Heart right ventricle (tissue), 16 donors: ENCODE results near the gene CHST6. TPM values are rescaled to one million over a fixed set of nuclear protein-coding genes. Genes with fewer than 3 reads are reported as not detected.

ENCODE experiments used
- ATAC-seq, 8 donors: fragments of 200-7000 bp; cut with Tn5 transposase; one replicate each; pipeline ENCODE4 v1.9.1; 2020; ENCODE audit warnings: mild to moderate bottlenecking in 8 of 8, moderate library complexity in 8 of 8, moderate number of reproducible peaks in 1 of 8
- DNase-seq, 2 donors: peaks; one replicate each; pipeline ENCODE4 v3.0.0-alpha.2; 2020
- H3K27ac ChIP-seq, 10 donors: fragments of 200-600 bp; sonication (generic) in 2 of 10; one replicate each; pipeline versions ENCODE4 v1.5.0 to v1.8.0; 2020 to 2022; ENCODE audit warnings: mild to moderate bottlenecking in 3 of 10
- H3K27me3 ChIP-seq, 7 donors: fragments of 200-600 bp; one replicate each; pipeline ENCODE4 v1.8.0; 2021 to 2022; ENCODE audit warnings: mild to moderate bottlenecking in 2 of 7
- H3K36me3 ChIP-seq, 9 donors: fragments of 200-600 bp; sonication (generic) in 1 of 9; one replicate each; pipeline versions ENCODE4 v1.5.0 to v1.8.0; 2020 to 2022; ENCODE audit warnings: mild to moderate bottlenecking in 2 of 9
- H3K4me1 ChIP-seq, 9 donors: fragments of 200-600 bp; sonication (generic) in 1 of 9; one replicate each; pipeline versions ENCODE4 v1.5.0 to v1.8.0; 2020 to 2022; ENCODE audit warnings: mild to moderate bottlenecking in 4 of 9
- H3K4me3 ChIP-seq, 10 donors: fragments of 200-600 bp; sonication (generic) in 2 of 10; one replicate each; pipeline versions ENCODE4 v1.5.0 to v1.8.0; 2020 to 2022; ENCODE audit warnings: mild to moderate bottlenecking in 7 of 10, moderate library complexity in 2 of 10
- H3K9me3 ChIP-seq, 11 donors: fragments of 200-600 bp in 10 of 11; sonication (generic) in 2 of 11; one replicate each; pipeline versions ENCODE4 v1.5.0 to v1.8.0; 2013 to 2022; ENCODE audit warnings: mild to moderate bottlenecking in 2 of 11, control low read depth in 1 of 11, moderate library complexity in 1 of 11
- whole genome bisulfite sequencing, 2 donors: extraction: QIAGEN DNeasy Blood & Tissue Kit; methylation state at CpG; one replicate each; pipeline ENCODE4 v1.1.7; 2013; ENCODE audit warnings: inconsistent platforms in 1 of 2; 5-methylcytosine and 5-hydroxymethylcytosine counted together
- intact Hi-C, 10 donors: fragments of 100-400 bp; cut with DNase I; formaldehyde crosslinking; loops; one replicate each; pipeline versions ENCODE4 v1.11.1 to v1.14.2; 2022
- polyA plus RNA-seq, 2 donors: library from polyadenylated mRNA; stranded (reverse); fragments of 200-250 nt; gene quantifications; one replicate each; pipeline ENCODE4 v1.2.3, GENCODE V29; 2013
- total RNA-seq, 10 donors: library from RNA; stranded (reverse); fragmentation: NEBNext Ultra II Directional in 3 of 10; extraction: Animal tissue kit (Norgen Biotek cat#: 25700) in 3 of 10; gene quantifications; one replicate each; pipeline versions ENCODE4 v1.2.1 to v1.2.4, GENCODE V29; 2021 to 2023
- TF ChIP-seq, protein P1 (sequence below), 9 donors: fragments of 200-600 bp; sonication (generic) in 2 of 9; IDR thresholded peaks; one replicate each; pipeline versions ENCODE4 v1.5.0 to v1.8.0; 2021 to 2022; ENCODE audit warnings: antibody characterized with exemption in 9 of 9, mild to moderate bottlenecking in 5 of 9, moderate library complexity in 1 of 9
- donor health status: Arrhythmogenic right ventricular cardiomyopathy.
- donor health status: ischemic (EF 13 %, LVEDD 7.1; RV severe dilation, severe dysfunction).
- donor health status: healthy with polysubstance abuse.
- donor health status: DM: no; HTN: yes; CAD: no.
- donor health status: DM: no; HTN: no; CAD: no.
- donor health status: ischemic (EF 25% LVEDD 6.9; RV normal size, moderate dysfunction).
- donor health status: ischemic (EF 25% LVEDD 5.7; RV mildly dilated, moderate dysfunction).
- donor health status: healthy.
- donor health status: DM: yes; HTN: yes; CAD: no.
- donor health status: Ischemic cardiomyopathy.
- donor health status: ischemic (EF 35%, LVEDD 5.7; RV mildly dilated, moderate dysfunction).
- donor health status: nonischemic (EF 11% LVEDD 7.7; RV severe dilation, severe dysfunction).
- donor health status: DM: yes; HTN: yes; CAD: no.
- donor health status: PGD.
- donor health status: ischemic (EF 29% LVEDD 5.4; RV normal size, mild dysfunction).
- donor health status: nonischemic (EF 23%, LVEDD 6.1; RV moderate dilation, normal function).

The CHST6 gene
- total and polyA plus RNA-seq, 12 donors, result 0.22 to 2.0 (median 0.86) TPM

DNA sequence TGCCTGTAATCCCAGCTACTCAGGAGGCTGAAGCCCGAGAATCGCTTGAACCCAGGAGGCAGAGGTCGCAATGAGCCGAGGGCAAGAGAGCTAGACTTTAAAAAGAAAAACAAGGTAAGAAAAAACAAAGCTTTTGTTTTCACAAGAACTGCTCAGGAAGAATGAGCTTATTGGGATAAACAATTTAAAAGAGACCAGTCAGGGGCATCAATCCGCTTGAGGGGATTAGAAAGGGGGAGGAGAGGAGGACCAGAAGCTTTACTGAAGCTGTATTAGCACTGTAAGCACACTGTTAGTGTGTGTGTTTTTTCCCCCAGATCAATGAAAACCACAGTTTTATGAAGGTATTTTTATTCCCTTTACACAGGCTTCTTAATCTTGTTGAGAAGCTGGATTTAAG lies 39.6 kb downstream of the CHST6 start:
- H3K9me3 ChIP-seq, result no peaks in the 10 kb centered on the region
- H3K4me3 ChIP-seq, result no peak overlapping the region
- TF ChIP-seq, protein P1, sequence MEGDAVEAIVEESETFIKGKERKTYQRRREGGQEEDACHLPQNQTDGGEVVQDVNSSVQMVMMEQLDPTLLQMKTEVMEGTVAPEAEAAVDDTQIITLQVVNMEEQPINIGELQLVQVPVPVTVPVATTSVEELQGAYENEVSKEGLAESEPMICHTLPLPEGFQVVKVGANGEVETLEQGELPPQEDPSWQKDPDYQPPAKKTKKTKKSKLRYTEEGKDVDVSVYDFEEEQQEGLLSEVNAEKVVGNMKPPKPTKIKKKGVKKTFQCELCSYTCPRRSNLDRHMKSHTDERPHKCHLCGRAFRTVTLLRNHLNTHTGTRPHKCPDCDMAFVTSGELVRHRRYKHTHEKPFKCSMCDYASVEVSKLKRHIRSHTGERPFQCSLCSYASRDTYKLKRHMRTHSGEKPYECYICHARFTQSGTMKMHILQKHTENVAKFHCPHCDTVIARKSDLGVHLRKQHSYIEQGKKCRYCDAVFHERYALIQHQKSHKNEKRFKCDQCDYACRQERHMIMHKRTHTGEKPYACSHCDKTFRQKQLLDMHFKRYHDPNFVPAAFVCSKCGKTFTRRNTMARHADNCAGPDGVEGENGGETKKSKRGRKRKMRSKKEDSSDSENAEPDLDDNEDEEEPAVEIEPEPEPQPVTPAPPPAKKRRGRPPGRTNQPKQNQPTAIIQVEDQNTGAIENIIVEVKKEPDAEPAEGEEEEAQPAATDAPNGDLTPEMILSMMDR (IDR thresholded peaks at IDR 0.05), result no peak
- H3K27me3 ChIP-seq, result no peaks in the 10 kb centered on the region
- WGBS, 2 donors, result 80 to 92% methylated on average over 5 of the region's 5 CpGs
- H3K27ac ChIP-seq, result peak overlapping the region in 2 of 10 donors; percentile 15 to 31
- peaks cover 0 to 55% (median 21%) of the 10 kb centered on the region in 9 donors for H3K4me1 ChIP-seq
- ATAC-seq, result no peak
- peaks cover 0 to 14% (median 4%) of the 10 kb centered on the region in 9 donors for H3K36me3 ChIP-seq
- intact Hi-C loops, result no loop called here
- no peak for DNase-seq

DNA sequence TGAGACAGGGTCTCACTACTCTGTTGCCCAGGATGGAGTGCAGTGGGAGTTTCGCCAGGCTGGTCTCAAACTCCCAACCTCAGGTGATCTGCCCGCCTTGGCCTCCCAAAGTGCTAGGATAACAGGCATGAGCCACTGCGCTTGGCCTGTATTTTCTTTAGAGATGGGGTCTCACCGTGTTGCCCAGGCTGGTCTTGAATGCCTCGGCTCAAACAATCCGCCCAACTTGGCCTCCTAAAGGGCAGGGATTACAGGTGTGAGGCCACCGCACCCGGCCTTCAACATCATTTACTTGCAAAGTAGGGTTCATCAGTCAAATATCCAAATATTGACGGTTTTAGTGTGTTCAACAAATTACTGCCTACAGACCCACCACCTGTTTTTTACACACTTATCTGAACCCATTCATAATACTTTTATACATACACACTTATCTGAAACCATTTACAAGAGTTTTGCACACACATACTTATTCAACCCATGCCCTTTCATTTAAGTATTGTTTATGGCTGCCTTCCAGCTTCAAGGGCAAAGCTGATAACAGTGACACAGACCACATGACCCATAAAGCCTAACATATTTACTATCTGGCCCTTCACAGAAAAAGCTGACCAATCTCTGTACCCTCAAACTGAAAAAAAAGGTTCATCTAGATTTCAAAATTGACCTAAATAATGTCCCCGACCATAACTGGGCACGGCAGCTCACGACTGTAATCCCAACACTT lies 42.6 kb downstream of the CHST6 start:
- DNase-seq (no peak), ATAC-seq (peak; percentile 38 to 71 (median 51))
- TF ChIP-seq, protein P1 (IDR thresholded peaks at IDR 0.05), result no peak
- Histone ChIP-seq H3K9me3 (no peaks in the 10 kb centered on the region), H3K36me3 (peaks cover 0 to 43% (median 11%) of the 10 kb centered on the region in 9 donors), H3K27ac (peak overlapping the region in 6 of 10 donors; percentile 5 to 51 (median 16)), H3K27me3 (no peaks in the 10 kb centered on the region), H3K4me3 (no peak overlapping the region), H3K4me1 (peaks cover 0 to 42% (median 21%) of the 10 kb centered on the region in 9 donors)
- WGBS, 2 donors, result 75 to 82% methylated on average over 12 of the region's 12 CpGs
- intact Hi-C loops, result no loop called here

DNA sequence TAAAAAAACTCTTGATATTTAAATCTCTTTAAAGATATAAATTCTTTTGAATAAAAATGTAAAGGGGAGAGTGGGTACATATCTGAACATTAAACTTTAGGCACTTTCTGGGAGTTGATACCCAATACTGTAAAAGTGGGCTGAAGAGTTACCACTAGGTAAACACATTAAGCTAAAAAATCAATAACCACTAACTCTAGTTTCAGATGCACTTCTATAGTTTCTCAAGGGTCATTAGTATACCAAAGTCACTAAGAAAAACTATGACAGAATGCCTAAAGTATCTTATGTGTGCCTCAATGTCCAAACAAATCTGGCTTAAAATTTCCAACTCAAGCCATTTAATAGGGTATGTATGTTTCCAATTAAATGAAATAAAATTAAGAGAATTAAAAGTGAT lies 48.8 kb downstream of the CHST6 start:
- H3K27ac ChIP-seq, result no peak overlapping the region
- H3K4me1 ChIP-seq, result peaks cover 0 to 10% (median 0%) of the 10 kb centered on the region in 9 donors
- H3K9me3 ChIP-seq, result no peaks in the 10 kb centered on the region
- intact Hi-C loops, result no loop called here
- peaks cover 0 to 58% (median 11%) of the 10 kb centered on the region in 9 donors for H3K36me3 ChIP-seq
- no peak overlapping the region for H3K4me3 ChIP-seq
- H3K27me3 ChIP-seq, result no peaks in the 10 kb centered on the region
- TF ChIP-seq, protein P1 (IDR thresholded peaks at IDR 0.05), result no peak
- ATAC-seq, result no peak
- no peak for DNase-seq

DNA sequence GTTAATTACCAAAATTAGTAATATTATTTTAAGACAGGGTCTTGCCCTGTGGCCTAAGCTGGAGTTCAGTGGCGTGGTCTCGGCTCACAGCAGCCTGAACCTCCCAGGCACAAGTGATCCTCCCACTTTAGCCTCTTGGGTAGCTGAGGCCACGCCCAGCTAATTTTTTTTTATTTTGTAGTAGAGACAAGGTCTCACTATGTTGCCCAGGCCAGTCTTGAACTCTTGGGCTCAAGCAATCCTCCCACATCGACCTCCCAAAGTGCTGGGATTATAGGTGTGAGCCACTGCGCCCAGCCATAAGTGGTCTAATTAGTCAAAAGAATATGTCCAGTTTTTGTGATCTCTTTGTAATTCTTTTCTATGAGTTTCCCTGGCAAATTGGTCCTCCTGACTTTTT lies 49.9 kb downstream of the CHST6 start:
- Histone ChIP-seq H3K27ac (no peak overlapping the region), H3K9me3 (no peaks in the 10 kb centered on the region), H3K36me3 (peaks cover 0 to 46% (median 4%) of the 10 kb centered on the region in 9 donors), H3K27me3 (no peaks in the 10 kb centered on the region), H3K4me1 (peaks cover 0 to 10% (median 0%) of the 10 kb centered on the region in 9 donors), H3K4me3 (no peak overlapping the region)
- intact Hi-C loops, result no loop called here
- TF ChIP-seq, protein P1 (IDR thresholded peaks at IDR 0.05), result no peak
- DNase-seq, result no peak
- WGBS, 2 donors, result 75 to 80% methylated on average over 5 of the region's 5 CpGs
- ATAC-seq, result peak in 2 of 8 donors; percentile 30 to 51
